GM18502 (cell line): ENCODE results near the gene C11orf98.

Experiments used
- ATAC-seq: cut with Tn5 transposase; IDR thresholded peaks from one replicate; pipeline ENCODE4 v1.9.1; 2021; ENCODE audit warnings: mild to moderate bottlenecking; ENCODE audit not compliant: unreplicated experiment, poor library complexity

Gene C11orf98

DNA sequence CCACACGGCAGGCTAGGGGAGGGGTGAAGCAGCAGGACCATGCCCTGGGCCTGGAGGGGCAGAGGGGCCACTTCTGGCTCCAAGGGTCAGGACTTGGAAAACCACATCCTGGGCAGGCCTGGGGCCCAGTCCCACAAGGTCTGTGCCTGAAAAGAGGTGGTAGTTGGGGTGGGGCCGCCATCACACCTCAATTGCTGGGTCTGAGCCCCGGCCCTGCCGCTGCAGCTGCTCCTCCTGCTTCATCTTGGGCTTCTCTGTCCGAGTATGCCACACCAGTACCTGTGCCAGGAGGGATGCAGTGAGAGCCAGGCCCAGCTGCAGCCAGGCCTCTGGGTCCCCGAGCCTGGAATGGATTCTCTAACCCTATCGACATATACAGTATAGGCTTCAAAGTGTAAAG is 49.5 kb downstream of the C11orf98 start:
- ATAC-seq = no peak

DNA sequence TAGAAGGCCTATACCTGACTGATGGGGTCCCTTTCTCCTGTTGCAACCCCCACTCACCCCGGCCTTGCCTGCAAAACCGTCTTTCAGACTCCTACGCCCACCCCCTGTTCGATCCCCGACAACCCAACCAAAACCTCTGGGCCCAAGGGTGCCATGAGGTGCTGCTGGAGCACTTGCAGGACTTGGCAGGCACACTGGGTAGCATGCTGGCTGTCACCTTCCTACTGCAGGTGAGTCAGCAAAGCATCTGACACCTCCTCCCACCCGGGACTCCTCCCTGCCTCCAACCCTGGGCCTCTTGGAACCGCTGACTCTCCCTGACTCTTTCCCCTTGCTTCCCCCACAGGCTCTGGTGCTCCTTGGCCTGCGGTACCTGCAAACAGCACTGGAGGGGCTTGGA is 50.7 kb downstream of the C11orf98 start:
- ATAC-seq = no peak

DNA sequence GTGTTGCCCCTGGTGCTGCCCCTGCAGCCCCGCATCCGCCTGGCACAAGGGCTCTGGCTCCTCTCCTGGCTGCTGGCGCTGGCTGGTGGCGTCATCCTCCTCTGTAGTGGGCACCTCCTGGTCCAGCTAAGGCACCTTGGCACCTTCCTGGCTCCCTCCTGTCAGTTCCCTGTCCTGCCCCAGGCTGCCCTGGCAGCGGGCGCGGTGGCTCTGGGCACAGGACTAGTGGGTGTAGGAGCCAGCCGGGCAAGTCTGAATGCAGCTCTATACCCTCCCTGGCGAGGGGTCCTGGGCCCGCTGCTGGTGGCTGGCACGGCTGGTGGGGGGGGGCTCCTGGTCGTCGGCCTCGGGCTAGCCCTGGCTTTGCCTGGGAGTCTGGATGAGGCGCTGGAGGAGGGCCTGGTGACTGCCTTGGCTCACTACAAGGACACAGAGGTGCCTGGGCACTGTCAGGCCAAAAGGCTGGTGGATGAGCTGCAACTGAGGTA is 51.7 kb downstream of the C11orf98 start:
- ATAC-seq = no peak
